H1 (cell line): Measurements from ENCODE around the gene PDE4D. TPM values are rescaled to one million over a fixed set of nuclear protein-coding genes. Genes with fewer than 3 reads are reported as not detected.

Experiments
- CHD7 ChIP-seq: fragments of 300-600 bp; sonication (generic); IDR thresholded peaks from 2 replicates; pipeline ENCODE4 v1.7.1; 2012; ENCODE audit warnings: low read length, moderate library complexity, mild to moderate bottlenecking, inconsistent platforms; ENCODE audit not compliant: insufficient replicate concordance
- MAFK ChIP-seq: IDR thresholded peaks from 2 replicates; pipeline ENCODE4 v1.6.1; 2012; ENCODE audit warnings: low read depth, mild to moderate bottlenecking, improper control_type of control experiment, low read length
- YY1 ChIP-seq: IDR thresholded peaks from 2 replicates; pipeline ENCODE4 v1.6.1; 2011; ENCODE audit warnings: low read depth, mild to moderate bottlenecking, low read length
- ZNF274 ChIP-seq: IDR thresholded peaks from 2 replicates; pipeline ENCODE4 v1.7.0; 2012; ENCODE audit warnings: low read length, borderline replicate concordance; ENCODE audit errors: extremely low read depth
- polyA plus RNA-seq, 7 experiments: library from polyadenylated mRNA; depleted of rRNA in 3 of 7; stranded (reverse) in 5 of 7; unstranded in 2 of 7; fragments of >200 nt in 5 of 7; fragments of 200-250 nt in 2 of 7; gene quantifications; 1 replicate in 5 of 7; 2 replicates in 1 of 7; 4 replicates in 1 of 7; pipeline versions ENCODE4 v1.2.1 to v1.2.3, GENCODE V29; 2011 to 2013; ENCODE audit warnings: missing spikeins in 2 of 7, mixed read lengths in 2 of 7
- total RNA-seq: library from RNA; stranded (reverse); fragmentation: NEBNext Ultra II Directional; extraction: Animal tissue kit (Norgen Biotek cat#: 25700); gene quantifications from 2 replicates; pipeline ENCODE4 v1.2.1, GENCODE V29; 2021

Gene PDE4D
- total and polyA plus RNA-seq, 2 of the 8 experiments (the other 6 are each of a cell fraction or from before 2014, with no cell fraction given), result 2.3 to 3.7 TPM

- TF ChIP-seq CHD7 (no peak), ZNF274 (no peak), YY1 (no peak), MAFK (no peak)
- TF ChIP-seq, all 59 proteins: peak for 0
Observed at GRCh38 chr5:59348189-59348588, 545.3 kb downstream of the PDE4D start (continued).
